ENCODE results near the gene AIFM3. TPM values are rescaled to one million over a fixed set of nuclear protein-coding genes. Genes with fewer than 3 reads are reported as not detected.

AIFM3 gene
- 1.9 and 3.0 TPM in 2 replicates for total RNA-seq

GRCh38 chr22:20966883-20967696 is at the start of gene AIFM3:
AIFM3 (plus strand) TSS chr22:20967255; CDS start chr22:20967945, 690 bp downstream.

GRCh38 chr22:20981787-20982562 is 14.9 kb downstream of the AIFM3 start, which contains the start of gene LZTR1:
LZTR1 (plus strand) TSS chr22:20982297; CDS start chr22:20982372, 75 bp downstream.

GRCh38 chr22:21001601-21002325 is 34.7 kb downstream of the AIFM3 start, which contains the start of gene THAP7:
THAP7 (minus strand) TSS chr22:21002118; CDS start chr22:21001911, 207 bp downstream.

GRCh38 chr22:21014726-21015465 is 47.8 kb downstream of the AIFM3 start, which contains the start of gene P2RX6:
P2RX6 (plus strand) TSS chr22:21015165; CDS start chr22:21015175, 10 bp downstream.

Other genes starting within 250 kb of the AIFM3 start
- gene SERPIND1, start 193.1 kb upstream of the AIFM3 start, total RNA-seq, result not detected in 2 replicates
- 10.4 and 15.1 TPM in 2 replicates for gene PI4KA, start 108.4 kb upstream of the AIFM3 start, total RNA-seq
- 3.9 and 6.4 TPM in 2 replicates for gene SNAP29, start 108.2 kb upstream of the AIFM3 start, total RNA-seq
- 71.3 and 86.7 TPM in 2 replicates for gene CRKL, start 49.8 kb upstream of the AIFM3 start, total RNA-seq
- gene LZTR1, start 15.0 kb downstream of the AIFM3 start, total RNA-seq, result 14.1 and 33.3 TPM in 2 replicates
- 19.8 and 24.5 TPM in 2 replicates for gene THAP7, start 34.9 kb downstream of the AIFM3 start, total RNA-seq
- gene P2RX6, start 47.9 kb downstream of the AIFM3 start, total RNA-seq, result 0.48 TPM in 1 of 2 replicates, not detected in the other
- gene SLC7A4, start 65.3 kb downstream of the AIFM3 start, total RNA-seq, result 0.43 and 2.4 TPM in 2 replicates
- not detected in 2 replicates for gene LRRC74B, start 78.7 kb downstream of the AIFM3 start, total RNA-seq

All from tracheal epithelial cell (primary cell).